K562 treated with DMSO at 1 percent for 12 hours (cell line): ENCODE measurements around the gene SYNJ2BP. TPM values are rescaled to one million over a fixed set of nuclear protein-coding genes. Genes with fewer than 3 reads are reported as not detected.

ENCODE experiments used
- total RNA-seq: library from RNA; unstranded; fragments of 300-600 nt; gene quantifications from 2 replicates; pipeline ENCODE4 v1.2.3, GENCODE V29; 2022; ENCODE audit not compliant: insufficient read depth

Gene SYNJ2BP, protein sequence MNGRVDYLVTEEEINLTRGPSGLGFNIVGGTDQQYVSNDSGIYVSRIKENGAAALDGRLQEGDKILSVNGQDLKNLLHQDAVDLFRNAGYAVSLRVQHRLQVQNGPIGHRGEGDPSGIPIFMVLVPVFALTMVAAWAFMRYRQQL
- total RNA-seq: 3.3 and 7.9 TPM in 2 replicates

GRCh38 chr14:70416725-70417349 is at the start of gene SYNJ2BP:
SYNJ2BP (minus strand) TSS chr14:70417090; CDS start chr14:70416963, 127 bp downstream.

GRCh38 chr14:70451874-70452273 is 35.0 kb upstream of the SYNJ2BP start, which contains the start of gene ADAM21:
ADAM21 (plus strand) TSS chr14:70452174; CDS start chr14:70457500, 5,326 bp downstream.

Other genes with a start within 250 kb of the SYNJ2BP start
- not detected in 2 replicates for gene SLC8A3, start 228.1 kb downstream of the SYNJ2BP start, total RNA-seq
- gene COX16, start 57.4 kb downstream of the SYNJ2BP start, total RNA-seq: 7.9 and 8.7 TPM in 2 replicates
- not detected in 2 replicates for gene ADAM21, start 35.1 kb upstream of the SYNJ2BP start, total RNA-seq
- not detected in 2 replicates for gene ADAM20, start 117.9 kb upstream of the SYNJ2BP start, total RNA-seq
- 14.1 and 27.3 TPM in 2 replicates for gene MED6, start 183.6 kb upstream of the SYNJ2BP start, total RNA-seq
- not detected in 2 replicates for gene TTC9, start 224.8 kb upstream of the SYNJ2BP start, total RNA-seq